ENCODE data around the gene TOMM40L.

Gene TOMM40L

DNA sequence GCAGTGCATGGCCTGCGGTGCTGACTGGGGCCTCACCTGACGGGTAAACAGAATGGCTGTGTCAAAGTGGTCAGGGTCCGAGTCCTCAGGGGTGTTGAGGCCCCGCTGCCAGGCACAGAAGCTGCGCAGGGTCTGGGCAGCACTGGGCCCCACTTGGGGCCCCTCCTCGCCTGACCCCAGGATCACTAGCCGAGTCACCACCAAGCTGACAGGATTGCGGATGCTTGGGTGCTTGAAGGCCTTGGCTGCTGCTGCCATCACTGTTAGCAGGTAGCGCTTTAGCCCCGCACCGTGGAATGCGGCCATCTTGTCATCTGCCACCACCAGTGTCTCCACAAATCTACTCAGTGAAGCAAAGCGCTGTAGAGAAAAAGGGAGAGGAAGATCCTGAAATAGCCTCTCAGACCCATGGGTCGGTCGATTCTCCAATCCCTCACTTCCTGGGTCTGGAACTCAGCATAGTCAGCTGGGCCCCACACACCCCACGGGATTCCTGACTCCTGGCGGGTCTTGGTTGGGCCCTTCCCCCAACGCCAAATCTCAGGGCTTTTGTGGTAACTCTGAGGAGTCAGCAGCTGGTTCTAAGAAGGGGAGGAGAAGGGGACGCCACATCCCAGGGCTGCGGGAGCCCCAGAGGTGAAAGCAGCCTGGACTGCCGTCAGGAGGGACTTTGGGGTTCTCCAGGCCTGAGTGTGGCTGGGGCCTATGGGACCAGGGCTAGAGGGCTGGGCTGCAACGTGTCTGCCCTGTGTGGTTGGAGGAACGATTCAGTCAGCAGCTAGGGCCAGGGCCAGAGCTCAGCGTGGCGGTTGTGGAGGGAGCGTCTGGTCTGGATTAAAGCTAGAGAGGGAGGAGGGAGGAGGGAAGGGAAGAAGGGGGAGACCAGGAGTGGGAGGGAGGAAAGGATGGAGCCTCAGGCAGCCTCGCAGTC, 29.1 kb upstream of the TOMM40L start:
- DNase-seq (ENCODE audit: low read depth in 4 of 4, low spot score in 1 of 4) = no peak

DNA sequence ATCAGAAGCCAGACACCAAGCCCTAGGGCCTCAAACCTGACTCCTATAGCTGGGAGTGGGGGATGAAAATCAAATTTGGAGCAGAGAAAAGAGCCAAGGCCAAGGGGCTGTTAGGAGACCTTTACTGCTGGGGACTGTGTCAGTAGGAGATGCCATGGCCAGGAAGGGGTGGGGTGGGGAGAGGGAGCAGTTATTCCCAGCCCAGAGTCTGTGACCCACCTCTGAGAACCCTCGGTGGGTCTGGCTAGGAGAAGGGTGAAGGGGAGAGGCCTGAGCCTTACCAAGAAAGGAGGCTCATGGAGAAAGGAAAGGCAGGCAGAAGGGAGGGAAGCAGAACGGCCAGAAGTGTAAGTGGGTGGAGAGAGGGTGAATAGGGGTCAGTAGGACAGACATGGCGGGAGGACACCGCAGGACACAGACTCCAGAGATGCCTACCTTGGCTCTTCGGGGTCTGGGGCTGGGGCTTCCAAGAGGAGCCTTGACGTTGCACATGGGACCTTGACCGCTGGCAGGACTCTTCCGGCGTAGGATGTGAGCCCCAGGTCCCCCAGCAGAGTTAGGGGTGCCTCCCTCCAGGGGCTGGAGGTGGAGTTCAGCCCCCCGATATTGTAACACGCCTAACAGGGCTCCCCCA, 28.2 kb upstream of the TOMM40L start:
- no peak for DNase-seq (ENCODE audit: low read depth in 4 of 4, low spot score in 1 of 4)

DNA sequence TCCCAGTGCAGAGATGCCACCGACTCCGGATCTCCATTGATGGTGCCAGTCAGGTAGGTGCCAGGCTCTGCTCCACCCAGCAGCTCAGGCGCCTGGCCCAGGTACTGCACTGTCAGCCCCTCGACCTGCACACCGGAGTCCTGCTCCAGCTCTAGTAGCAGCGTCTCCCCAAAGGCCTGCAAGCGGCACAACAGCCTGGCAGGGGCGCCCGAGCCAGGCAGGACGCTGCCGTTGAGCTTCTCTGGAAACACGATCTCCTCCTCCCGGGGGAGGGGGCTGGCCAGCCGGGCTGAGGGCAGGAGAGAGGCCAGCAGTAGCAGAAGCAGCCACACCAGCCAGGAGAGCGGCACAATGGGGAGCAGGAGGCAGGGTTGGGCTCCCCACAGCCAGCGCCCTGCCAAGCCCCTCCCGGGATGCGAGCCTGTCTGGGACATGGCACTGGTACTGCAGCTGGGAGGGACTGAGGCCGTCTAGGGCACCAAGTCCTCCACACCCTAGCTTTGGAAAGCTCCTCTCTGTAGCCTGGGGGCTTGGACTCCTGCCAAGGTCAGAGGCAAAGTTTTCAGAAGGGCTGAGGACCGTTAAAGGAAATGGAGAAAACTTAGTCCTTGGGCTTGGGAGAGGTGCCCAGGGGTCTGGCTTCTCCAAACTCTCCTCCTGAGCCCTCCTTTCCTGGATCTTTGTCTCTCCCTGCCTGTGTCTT, 27.5 kb upstream of the TOMM40L start:
- DNase-seq (ENCODE audit: low read depth in 4 of 4, low spot score in 1 of 4) = no peak

DNA sequence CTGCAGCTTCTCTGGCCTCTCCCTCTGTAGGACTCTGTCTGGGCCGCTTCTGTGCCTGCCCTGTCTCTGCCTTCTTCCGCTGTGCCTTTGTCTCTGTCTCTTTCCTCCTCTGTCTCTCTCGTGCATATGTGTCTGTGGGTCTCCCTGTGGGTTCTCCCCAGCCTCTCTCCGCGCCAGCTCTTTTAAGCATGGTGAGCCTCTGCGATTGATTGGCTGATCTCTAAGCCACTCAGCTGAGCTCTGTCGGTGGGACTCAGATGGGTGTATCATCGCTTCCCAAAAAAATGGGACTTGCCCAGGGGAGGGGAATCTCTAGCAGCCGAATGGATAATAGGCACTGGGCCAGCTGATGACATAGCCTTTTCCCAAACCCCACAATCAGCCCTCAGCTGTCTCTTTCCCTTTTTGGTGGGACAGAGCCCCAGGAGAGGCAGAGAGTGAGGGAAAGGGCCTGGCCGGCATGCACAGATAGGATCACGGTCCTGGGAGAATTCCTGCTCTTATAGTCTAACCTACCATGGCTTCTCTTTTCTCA, 26.9 kb upstream of the TOMM40L start, which contains the start of gene ADAMTS4:
Gene ADAMTS4 (minus strand): TSS at position 158 of the 535 bp plus-strand sequence. CDS start 427 bp downstream, outside the sequence.
- DNase-seq (ENCODE audit: low read depth in 4 of 4, low spot score in 1 of 4) = no peak

DNA sequence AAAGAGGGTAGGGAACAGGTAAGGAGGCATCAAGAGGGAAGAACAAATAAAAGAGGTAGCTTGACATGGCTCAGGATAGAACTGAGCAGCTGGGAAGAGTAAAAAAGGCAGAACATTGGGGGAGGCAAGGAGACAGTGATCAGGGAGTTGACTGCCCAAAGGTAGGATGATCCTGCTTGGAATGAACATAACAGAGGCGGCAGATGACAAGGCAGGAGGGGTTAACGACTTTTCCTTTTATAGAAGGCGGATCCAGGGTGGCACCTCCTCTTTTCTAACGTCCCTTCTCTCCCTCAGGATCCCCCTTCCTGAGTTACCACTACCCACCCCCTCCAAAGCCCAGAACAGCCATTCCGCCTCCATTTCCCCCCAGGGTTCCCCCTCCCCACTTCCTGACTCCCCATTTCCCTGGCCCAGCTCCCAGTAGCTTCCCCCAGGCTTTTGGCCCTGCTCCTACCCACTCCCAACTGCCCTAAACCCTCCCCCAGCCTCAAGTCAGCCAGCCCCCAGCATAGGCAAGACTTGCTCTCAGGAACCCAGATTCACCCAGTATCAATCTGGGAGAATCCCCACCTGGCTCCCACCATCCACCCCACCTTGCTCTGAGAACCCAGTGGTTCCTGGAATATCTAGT, 26.2 kb upstream of the TOMM40L start:
- DNase-seq (ENCODE audit: low read depth in 4 of 4, low spot score in 1 of 4) = no peak

DNA sequence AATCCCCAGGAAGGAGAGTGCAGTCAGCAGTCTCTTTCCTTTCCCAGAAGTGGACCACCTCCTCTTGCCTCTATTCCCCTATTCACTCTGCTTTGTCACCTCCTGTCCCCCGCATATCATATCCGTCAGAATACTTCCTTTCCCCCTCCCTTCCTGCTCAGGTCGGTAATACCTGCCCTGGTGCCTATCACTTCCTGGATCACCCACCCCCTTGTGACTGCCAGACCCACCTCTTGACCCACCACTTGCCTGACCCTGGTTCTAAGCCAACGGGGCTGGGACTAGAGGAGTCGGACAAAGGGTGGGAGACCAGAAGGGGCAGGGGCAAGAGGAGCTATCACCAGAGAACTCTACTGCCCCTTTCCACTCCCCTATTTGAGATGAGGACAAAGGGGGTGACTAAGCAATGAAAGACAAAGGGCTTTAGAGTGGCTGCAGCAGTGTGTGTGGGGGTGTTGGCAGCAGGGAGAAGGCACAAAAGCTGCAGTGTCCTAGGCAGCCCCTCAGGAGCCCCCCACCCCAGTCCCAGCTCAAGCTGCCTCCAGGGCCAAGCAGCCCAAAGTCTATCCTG, 25.4 kb upstream of the TOMM40L start:
- no peak for DNase-seq (ENCODE audit: low read depth in 4 of 4, low spot score in 1 of 4)

DNA sequence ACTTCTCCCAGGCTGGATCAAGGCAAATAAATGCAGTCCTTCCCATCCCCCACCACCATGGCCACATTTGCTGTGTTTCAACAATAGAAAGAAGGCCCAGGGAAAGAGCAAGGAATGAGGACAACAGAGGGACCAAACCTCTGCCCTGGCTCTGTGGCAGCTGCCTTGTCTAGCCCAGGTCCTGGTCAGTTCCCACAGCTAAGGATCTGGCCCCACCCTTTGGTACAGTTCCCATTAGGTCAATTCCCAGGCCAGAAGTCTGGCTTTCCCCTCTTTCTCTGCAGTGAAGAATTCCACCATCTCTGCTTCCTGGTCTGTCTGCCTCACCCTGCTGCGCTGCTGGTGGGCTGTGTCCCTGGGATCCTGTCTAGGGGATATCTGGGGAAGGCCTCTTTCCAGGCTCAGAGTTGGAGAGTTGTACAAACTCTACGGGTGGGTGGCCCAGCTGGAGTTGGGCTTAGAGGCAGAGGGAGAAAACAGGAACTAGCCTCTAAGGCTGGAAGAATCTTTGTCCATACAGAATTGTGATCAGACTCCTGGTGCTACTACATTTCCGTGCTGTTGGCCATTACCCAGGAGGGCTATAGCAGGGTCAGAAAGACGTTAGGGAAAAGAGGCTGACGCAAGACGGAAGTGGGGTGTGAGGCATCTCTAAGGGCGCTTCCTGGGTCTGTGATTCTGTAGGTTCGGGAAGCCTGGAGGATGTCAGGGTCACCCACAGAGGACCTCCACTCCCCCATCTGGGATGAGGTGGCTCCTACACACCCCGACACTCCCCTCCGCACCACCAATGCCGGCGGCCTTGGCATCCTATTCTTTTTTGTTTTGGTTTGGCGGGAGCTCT, 24.6 kb upstream of the TOMM40L start:
- no peak for DNase-seq (ENCODE audit: low read depth in 4 of 4, low spot score in 1 of 4)

DNA sequence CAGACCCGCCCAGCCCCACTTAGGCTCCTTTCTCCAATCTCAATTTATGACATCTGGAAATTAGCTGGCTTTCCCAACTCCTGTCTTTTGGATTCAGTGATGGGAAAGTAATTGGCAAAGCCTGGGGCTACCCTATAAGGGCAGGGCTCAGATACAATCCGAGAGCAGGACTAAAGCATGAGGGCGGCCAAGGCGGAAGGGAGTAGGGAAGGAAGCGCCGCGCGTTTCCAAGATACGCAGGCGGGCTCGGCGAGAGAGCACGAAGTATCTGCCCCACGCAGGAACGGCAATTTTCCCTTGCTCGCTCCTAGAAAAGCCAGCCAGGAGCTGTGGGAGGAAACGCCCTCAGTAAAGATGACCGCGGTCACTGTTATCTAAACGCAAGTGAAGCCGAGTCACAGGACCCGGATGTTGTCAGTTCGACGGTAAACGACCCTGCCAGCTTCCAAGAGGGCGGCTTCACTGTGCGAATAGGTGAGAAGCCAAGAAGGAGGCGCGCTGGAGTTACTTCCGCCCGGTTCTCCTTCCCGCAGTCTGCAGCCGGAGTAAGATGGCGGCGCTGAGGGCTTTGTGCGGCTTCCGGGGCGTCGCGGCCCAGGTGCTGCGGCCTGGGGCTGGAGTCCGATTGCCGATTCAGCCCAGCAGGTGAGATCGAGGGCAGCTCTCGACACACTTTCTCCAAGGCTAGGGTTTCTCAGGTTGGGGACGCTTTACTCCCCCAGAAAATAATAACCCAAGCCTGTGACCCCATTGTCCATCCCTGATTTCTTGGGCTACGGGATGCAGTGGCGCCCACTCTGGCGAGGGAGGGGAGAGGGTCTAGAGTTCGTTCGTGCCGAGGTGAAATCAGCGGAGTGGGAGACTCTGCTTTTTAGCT, 23.8 kb upstream of the TOMM40L start, which contains the start of gene NDUFS2:
Gene NDUFS2 (plus strand): TSS at position 532 of the 877 bp plus-strand sequence. CDS start 19 bp downstream, at position 551.
- DNase-seq (ENCODE audit: low read depth in 4 of 4, low spot score in 1 of 4) = peak; percentile 79 to 91 (median 86)

DNA sequence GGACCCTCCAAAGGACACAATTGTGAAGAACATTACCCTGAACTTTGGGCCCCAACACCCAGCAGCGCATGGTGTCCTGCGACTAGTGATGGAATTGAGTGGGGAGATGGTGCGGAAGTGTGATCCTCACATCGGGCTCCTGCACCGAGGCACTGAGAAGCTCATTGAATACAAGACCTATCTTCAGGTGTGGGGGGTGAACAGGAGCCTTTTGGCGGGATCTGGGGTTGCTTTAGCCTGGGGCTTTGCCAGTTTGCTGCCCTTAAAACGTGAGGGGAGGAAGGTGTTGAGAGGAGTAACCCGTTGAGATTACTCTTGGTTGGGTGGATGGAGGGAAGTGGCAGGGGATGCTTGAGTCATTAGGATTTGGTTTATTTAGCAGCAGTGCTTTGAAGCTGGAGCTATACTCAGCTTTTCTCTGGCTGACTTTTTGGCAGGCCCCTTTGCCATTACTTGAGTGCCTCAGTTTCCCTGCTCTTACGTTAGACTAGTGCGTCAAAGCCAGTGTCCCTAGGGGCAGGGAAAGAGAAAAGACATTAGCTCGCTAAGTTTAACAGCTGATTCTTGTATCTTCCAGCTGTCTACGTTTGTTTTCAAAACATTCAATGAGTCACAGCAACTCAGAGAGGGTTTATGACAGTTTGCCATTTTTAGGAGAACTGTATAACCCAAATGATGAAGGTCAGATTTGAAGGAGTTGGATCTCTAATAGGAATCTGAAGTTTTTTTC, 19.3 kb upstream of the TOMM40L start:
- DNase-seq (ENCODE audit: low read depth in 4 of 4, low spot score in 1 of 4) = no peak

DNA sequence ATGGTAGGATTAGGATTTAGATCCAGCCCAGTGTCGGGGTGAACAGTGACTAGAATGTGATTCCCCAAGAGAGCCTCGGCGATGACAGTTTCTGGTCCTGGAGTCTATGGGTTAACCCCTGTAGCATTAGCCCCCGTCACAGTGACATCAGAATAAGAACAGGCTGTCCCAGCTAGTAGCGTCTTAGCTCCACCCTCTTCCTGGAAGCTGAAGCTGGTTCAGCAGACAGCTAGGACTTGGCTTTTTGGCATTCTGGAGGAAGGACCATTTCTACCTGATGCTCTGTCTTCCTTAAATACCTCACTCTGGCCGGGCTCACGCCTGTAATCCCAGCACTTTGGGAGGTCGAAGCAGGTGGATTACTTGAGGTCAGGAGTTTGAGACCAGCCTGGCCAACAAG, 18.7 kb upstream of the TOMM40L start:
- no peak for DNase-seq (ENCODE audit: low read depth in 4 of 4, low spot score in 1 of 4)

DNA sequence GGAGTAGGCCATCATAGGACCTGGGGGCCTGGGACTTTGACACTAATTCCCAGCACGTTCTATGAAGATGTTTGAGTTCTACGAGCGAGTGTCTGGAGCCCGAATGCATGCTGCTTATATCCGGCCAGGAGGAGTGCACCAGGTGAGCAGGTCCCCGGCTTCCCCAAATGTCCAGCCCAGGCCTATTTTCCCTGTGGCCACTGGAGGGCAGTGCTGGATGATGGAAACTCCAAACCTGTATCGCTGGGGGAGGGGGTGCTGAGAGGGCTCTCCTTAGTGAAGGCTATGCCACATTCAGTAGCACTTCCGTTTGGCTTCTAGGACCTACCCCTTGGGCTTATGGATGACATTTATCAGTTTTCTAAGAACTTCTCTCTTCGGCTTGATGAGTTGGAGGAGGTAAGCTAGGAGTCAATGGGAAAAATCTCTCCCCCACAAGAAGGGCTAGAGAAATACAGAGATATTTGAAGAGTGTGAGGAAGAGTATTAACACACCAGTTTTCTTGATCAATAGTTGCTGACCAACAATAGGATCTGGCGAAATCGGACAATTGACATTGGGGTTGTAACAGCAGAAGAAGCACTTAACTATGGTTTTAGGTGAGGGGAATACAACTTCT, 16.0 kb upstream of the TOMM40L start:
- peak in 3 of 4 experiments; percentile 29 to 54 (median 48) for DNase-seq (ENCODE audit: low read depth in 4 of 4, low spot score in 1 of 4)

DNA sequence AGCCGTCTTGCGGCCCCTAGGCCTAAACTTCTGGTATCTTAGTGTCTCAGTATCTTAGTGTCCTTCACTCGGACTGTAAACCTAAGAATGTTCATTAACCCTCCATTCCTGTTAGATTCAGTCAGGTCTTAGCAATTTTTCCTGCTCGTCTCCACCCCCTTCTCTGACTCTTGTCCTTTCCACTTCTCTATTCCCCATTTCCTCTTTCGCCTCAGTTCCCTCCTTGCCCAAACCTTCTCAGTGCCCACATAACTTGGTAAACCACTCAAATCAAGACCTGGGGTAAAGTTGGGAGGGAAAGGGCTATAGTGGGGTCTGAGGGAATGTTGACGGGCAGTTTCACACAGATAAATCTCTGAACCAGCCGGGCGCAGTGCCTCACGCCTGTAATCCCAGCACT, 11.5 kb upstream of the TOMM40L start:
- DNase-seq (ENCODE audit: low read depth in 4 of 4, low spot score in 1 of 4) = no peak

DNA sequence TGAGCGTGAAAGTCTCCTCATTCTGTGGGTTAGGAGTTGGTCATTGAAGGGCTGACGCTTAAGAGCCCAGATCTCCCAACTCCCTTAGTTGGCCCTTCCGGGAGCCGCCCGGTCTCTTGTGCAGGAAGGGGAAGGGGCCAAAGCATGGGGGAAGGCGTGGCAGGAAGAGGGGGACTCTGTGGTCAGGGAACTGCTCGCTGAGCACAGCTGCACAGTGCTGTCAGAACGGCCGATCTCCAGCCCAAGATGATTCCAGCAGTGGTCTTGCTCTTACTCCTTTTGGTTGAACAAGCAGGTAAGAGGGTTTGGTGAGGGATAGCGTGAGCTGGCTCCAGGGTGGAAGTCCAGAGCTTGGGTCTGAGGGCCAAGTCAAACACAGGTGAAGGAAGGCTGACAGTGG, 10.8 kb upstream of the TOMM40L start, which contains the start of gene FCER1G:
Gene FCER1G (plus strand): TSS at position 220 of the 400 bp plus-strand sequence. CDS start 27 bp downstream, at position 247.
- no peak for DNase-seq (ENCODE audit: low read depth in 4 of 4, low spot score in 1 of 4)

DNA sequence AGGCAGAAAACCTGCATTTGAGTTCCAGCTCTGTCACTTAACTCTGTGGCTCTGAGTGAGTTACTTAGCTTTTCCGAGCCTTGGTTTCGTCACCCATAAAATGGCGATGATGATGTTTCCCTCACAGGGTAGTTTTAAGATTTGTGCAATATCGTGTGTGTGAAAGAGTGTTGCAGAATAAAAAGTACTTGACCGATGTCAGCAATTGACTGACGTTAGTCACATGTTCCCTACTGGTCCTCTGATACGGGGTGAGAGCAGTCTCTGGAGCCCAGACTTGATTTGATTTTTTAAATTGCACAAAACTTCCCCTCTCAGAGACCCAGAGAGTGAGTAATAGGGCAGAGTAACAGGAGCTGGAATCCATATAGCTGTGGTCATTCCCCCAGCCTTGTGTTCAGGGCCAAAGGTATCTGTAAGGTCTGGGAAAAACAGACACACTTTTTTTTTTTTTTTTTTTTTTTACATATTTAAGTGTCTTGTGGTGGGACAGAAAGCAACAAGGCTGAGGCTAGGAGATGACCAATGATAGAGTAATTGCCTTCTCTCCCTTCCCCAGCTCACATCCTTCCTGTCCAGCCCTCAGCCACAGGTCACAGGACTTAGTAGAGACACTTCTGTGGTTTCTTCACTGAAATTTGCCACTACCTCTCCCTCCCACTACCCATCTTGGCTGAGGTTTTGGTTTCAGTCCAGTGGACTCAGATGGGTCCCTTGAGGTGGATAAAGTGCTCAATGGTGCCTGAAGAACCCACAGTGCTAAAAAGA, 8.7 kb upstream of the TOMM40L start:
- no peak for DNase-seq (ENCODE audit: low read depth in 4 of 4, low spot score in 1 of 4)

DNA sequence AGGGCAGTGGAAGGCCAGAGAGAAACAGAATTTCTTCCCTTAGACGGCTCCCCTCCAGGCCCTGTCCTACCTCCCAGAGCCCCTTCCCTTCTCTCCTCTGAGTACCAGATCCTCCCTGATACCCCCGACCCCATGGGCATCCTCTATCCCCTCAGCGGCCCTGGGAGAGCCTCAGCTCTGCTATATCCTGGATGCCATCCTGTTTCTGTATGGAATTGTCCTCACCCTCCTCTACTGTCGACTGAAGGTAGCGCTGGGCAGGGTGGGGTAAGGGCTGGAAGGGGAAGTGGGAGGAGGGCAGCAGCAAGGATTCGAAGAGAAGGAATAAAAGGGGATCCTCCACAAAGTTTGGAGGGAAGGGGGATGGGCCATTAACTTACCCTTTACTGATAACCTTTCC, 8.0 kb upstream of the TOMM40L start:
- DNase-seq (ENCODE audit: low read depth in 4 of 4, low spot score in 1 of 4) = no peak

DNA sequence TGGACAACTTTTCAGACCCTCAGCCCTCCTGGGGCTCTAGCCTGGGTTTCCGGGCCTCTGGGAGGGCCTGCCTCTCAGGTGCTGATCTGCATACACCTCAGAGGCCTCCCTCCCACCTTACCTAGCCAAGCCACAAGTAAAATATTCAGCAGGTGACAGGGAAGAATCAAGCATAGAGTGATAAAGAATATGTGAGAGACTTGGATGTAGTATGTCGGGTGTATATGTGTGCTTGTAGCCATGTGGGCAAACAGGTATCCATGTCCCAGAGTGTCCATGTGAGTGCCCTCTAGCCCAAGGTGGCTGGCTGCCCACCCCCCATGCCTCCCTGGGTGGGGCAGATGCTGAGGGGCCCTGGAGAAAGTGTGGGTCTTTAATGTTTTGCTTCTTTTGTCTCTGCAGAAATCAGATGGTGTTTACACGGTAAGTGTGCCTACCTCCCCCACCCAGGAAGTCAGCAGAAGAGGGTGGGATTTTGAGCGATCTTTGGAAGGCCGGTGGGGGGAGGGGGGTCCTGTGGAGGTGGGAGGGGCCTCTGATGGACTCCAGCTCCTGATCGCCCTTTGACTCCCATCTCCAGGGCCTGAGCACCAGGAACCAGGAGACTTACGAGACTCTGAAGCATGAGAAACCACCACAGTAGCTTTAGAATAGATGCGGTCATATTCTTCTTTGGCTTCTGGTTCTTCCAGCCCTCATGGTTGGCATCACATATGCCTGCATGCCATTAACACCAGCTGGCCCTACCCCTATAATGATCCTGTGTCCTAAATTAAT, 7.4 kb upstream of the TOMM40L start:
- DNase-seq (ENCODE audit: low read depth in 4 of 4, low spot score in 1 of 4) = no peak

Data from stimulated activated CD4-positive, alpha-beta T cell treated with anti-CD3 and anti-CD28 coated beads, Interleukin-1b, Interleukin-23, amount 100 ng/mL, for 24 hours (primary cell).